ENCODE measurements around the gene PTRH1. TPM values are rescaled to one million over a fixed set of nuclear protein-coding genes. Genes with fewer than 3 reads are reported as not detected.
A peak's percentile ranks its signal among the peaks of the same experiment; 100 is the strongest.

PTRH1 gene
- total RNA-seq, 2 experiments from 2014 or later = 12.9 to 15.1 TPM

GRCh38 chr9:127716412-127716811 lies 949 bp upstream of the PTRH1 start:
- Mint-ChIP-seq H3K27ac (peak overlapping the region; percentile 97), H3K9me3 (ENCODE audit: low read depth) (no peaks in the 10 kb centered on the region), H3K36me3 (ENCODE audit: low read depth) (peaks cover 3% of the 10 kb centered on the region), H3K27me3 (no peaks in the 10 kb centered on the region), H3K4me3 (peak overlapping the region; percentile 92), H3K4me1 (peaks cover 23% of the 10 kb centered on the region)
- no peak for ATAC-seq
- DNase-seq = no peak
- CTCF ChIA-PET = interaction anchor here (0.7 to 2.6 kb wide), 4 partner anchors 19 to 203 kb away, joined by 3 to 14 read pairs (median 4); partner anchors contain the start of genes CDK9, ENG and TOR2A
- intact Hi-C loops (cut with DNase I, micrococcal nuclease) = loop anchor here (5.0 kb wide), 3 partner anchors 214 to 799 kb away; partner anchors contain the start of genes COQ4 (in 1 of the 2) and TRUB2 (in 1 of the 2)
- POLR2A ChIA-PET = interaction anchor here (1.0 to 1.2 kb wide), 2 partner anchors 19 to 77 kb away, joined by 3 to 6 read pairs; partner anchors contain the start of gene TOR2A

- Mint-ChIP-seq H3K4me3 (peak overlapping the region; percentile 92), H3K36me3 (ENCODE audit: low read depth) (peaks cover 3% of the 10 kb centered on the region), H3K27me3 (no peaks in the 10 kb centered on the region), H3K4me1 (peaks cover 22% of the 10 kb centered on the region), H3K27ac (peak overlapping the region; percentile 97), H3K9me3 (ENCODE audit: low read depth) (no peaks in the 10 kb centered on the region)
- ATAC-seq (peak; percentile 13), DNase-seq (peak; percentile 36)
- CTCF ChIA-PET = interaction anchor here (1.1 to 2.6 kb wide), 4 partner anchors 20 to 206 kb away, joined by 3 to 14 read pairs (median 4); partner anchors contain the start of gene TOR2A
- intact Hi-C loops (cut with DNase I, micrococcal nuclease) = loop anchor here (1.0 to 5.0 kb wide), 15 partner anchors 16 to 798 kb away; partner anchors contain the start of genes TOR2A (in 2 of the 2), COQ4 (in 1 of the 2), FPGS (in 1 of the 2) and LRSAM1 (in 1 of the 2)
- POLR2A ChIA-PET = interaction anchor here (1.2 to 1.3 kb wide), 2 partner anchors 20 to 263 kb away, joined by 3 to 6 read pairs; partner anchors contain the start of genes LRSAM1 and TOR2A
These were observed 453 bp downstream of the PTRH1 start for GRCh38 chr9:127714951-127715469.

- peak overlapping the region; percentile 92 for H3K4me3 Mint-ChIP-seq
- H3K27me3 Mint-ChIP-seq = no peaks in the 10 kb centered on the region
- DNase-seq (no peak), ATAC-seq (no peak)
- H3K9me3 Mint-ChIP-seq (ENCODE audit: low read depth) = no peaks in the 10 kb centered on the region
- peaks cover 3% of the 10 kb centered on the region for H3K36me3 Mint-ChIP-seq (ENCODE audit: low read depth)
- CTCF ChIA-PET = interaction anchor here (1.1 to 1.6 kb wide), 3 partner anchors 10 to 207 kb away, joined by 4 read pairs; no protein-coding TSS in a partner anchor
- POLR2A ChIA-PET = interaction anchor here (1.3 kb wide), 1 partner anchor 262 kb away, joined by 3 read pairs; the partner anchor contains the start of gene LRSAM1
- intact Hi-C loops (cut with DNase I, micrococcal nuclease) = no loop called here
- H3K4me1 Mint-ChIP-seq = peaks cover 17% of the 10 kb centered on the region
- H3K27ac Mint-ChIP-seq = peak overlapping the region; percentile 25
These were observed 1.3 kb downstream of the PTRH1 start for GRCh38 chr9:127714020-127714750.

GRCh38 chr9:127712867-127713266 lies 2.6 kb downstream of the PTRH1 start:
- POLR2A ChIA-PET = no interaction called here
- Mint-ChIP-seq H3K9me3 (ENCODE audit: low read depth) (no peaks in the 10 kb centered on the region), H3K4me1 (peaks cover 17% of the 10 kb centered on the region), H3K36me3 (ENCODE audit: low read depth) (peaks cover 5% of the 10 kb centered on the region), H3K4me3 (no peak overlapping the region), H3K27me3 (no peaks in the 10 kb centered on the region), H3K27ac (no peak overlapping the region)
- CTCF ChIA-PET = interaction anchor here (0.7 to 1.6 kb wide), 2 partner anchors 8 to 176 kb away, joined by 4 read pairs; no protein-coding TSS in a partner anchor
- ATAC-seq = no peak
- intact Hi-C loops (cut with DNase I, micrococcal nuclease) = no loop called here
- DNase-seq = no peak

GRCh38 chr9:127712371-127712770 lies 3.1 kb downstream of the PTRH1 start:
- Mint-ChIP-seq H3K4me1 (peaks cover 22% of the 10 kb centered on the region), H3K36me3 (ENCODE audit: low read depth) (peaks cover 5% of the 10 kb centered on the region), H3K27me3 (no peaks in the 10 kb centered on the region), H3K4me3 (no peak overlapping the region), H3K9me3 (ENCODE audit: low read depth) (no peaks in the 10 kb centered on the region), H3K27ac (no peak overlapping the region)
- ATAC-seq (no peak), DNase-seq (no peak)
- intact Hi-C loops (cut with DNase I, micrococcal nuclease) = no loop called here
- CTCF ChIA-PET = interaction anchor here (0.8 to 1.6 kb wide), 2 partner anchors 8 to 21 kb away, joined by 4 read pairs; no protein-coding TSS in a partner anchor
- POLR2A ChIA-PET = interaction anchor here (0.6 kb wide), 1 partner anchor 1973 kb away, joined by 6 read pairs; no protein-coding TSS in a partner anchor

GRCh38 chr9:127711831-127712274 lies 3.6 kb downstream of the PTRH1 start:
- no peaks in the 10 kb centered on the region for H3K9me3 Mint-ChIP-seq (ENCODE audit: low read depth)
- ChIA-PET CTCF (interaction anchor here (0.8 kb wide), 1 partner anchor 21 kb away, joined by 4 read pairs; no protein-coding TSS in a partner anchor), POLR2A (interaction anchor here (0.6 to 0.7 kb wide), 2 partner anchors 146 to 1973 kb away, joined by 3 to 6 read pairs; no protein-coding TSS in a partner anchor)
- no peak overlapping the region for H3K4me3 Mint-ChIP-seq
- peaks cover 5% of the 10 kb centered on the region for H3K36me3 Mint-ChIP-seq (ENCODE audit: low read depth)
- DNase-seq (no peak), ATAC-seq (no peak)
- H3K27me3 Mint-ChIP-seq = no peaks in the 10 kb centered on the region
- peaks cover 22% of the 10 kb centered on the region for H3K4me1 Mint-ChIP-seq
- no peak overlapping the region for H3K27ac Mint-ChIP-seq
- intact Hi-C loops (cut with DNase I, micrococcal nuclease) = no loop called here

- ChIA-PET CTCF (no interaction called here), POLR2A (interaction anchor here (0.7 kb wide), 1 partner anchor 145 kb away, joined by 3 read pairs; no protein-coding TSS in a partner anchor)
- no peaks in the 10 kb centered on the region for H3K27me3 Mint-ChIP-seq
- intact Hi-C loops (cut with DNase I, micrococcal nuclease) = no loop called here
- H3K4me3 Mint-ChIP-seq = no peak overlapping the region
- no peak for ATAC-seq
- H3K4me1 Mint-ChIP-seq = peaks cover 23% of the 10 kb centered on the region
- no peak for DNase-seq
- H3K9me3 Mint-ChIP-seq (ENCODE audit: low read depth) = no peaks in the 10 kb centered on the region
- no peak overlapping the region for H3K27ac Mint-ChIP-seq
- H3K36me3 Mint-ChIP-seq (ENCODE audit: low read depth) = peaks cover 5% of the 10 kb centered on the region
These were observed 4.2 kb downstream of the PTRH1 start for GRCh38 chr9:127711226-127711701.

GRCh38 chr9:127710204-127710783 lies 5.2 kb downstream of the PTRH1 start:
- DNase-seq = no peak
- no peak for ATAC-seq
- no peaks in the 10 kb centered on the region for H3K27me3 Mint-ChIP-seq
- H3K36me3 Mint-ChIP-seq (ENCODE audit: low read depth) = peaks cover 5% of the 10 kb centered on the region
- H3K27ac Mint-ChIP-seq = no peak overlapping the region
- H3K9me3 Mint-ChIP-seq (ENCODE audit: low read depth) = no peaks in the 10 kb centered on the region
- H3K4me3 Mint-ChIP-seq = no peak overlapping the region
- H3K4me1 Mint-ChIP-seq = peaks cover 18% of the 10 kb centered on the region
- intact Hi-C loops (cut with DNase I, micrococcal nuclease) = no loop called here
- ChIA-PET POLR2A (no interaction called here), CTCF (no interaction called here)

- Mint-ChIP-seq H3K9me3 (ENCODE audit: low read depth) (no peaks in the 10 kb centered on the region), H3K27ac (no peak overlapping the region), H3K4me3 (no peak overlapping the region), H3K36me3 (ENCODE audit: low read depth) (peaks cover 5% of the 10 kb centered on the region), H3K4me1 (peaks cover 14% of the 10 kb centered on the region), H3K27me3 (no peaks in the 10 kb centered on the region)
- no peak for ATAC-seq
- POLR2A ChIA-PET = no interaction called here
- intact Hi-C loops (cut with DNase I, micrococcal nuclease) = no loop called here
- no peak for DNase-seq
- CTCF ChIA-PET = no interaction called here
These were observed 6.4 kb downstream of the PTRH1 start for GRCh38 chr9:127708952-127709587.

- H3K36me3 Mint-ChIP-seq (ENCODE audit: low read depth) = peaks cover 5% of the 10 kb centered on the region
- H3K27me3 Mint-ChIP-seq = no peaks in the 10 kb centered on the region
- H3K27ac Mint-ChIP-seq = no peak overlapping the region
- H3K4me1 Mint-ChIP-seq = peaks cover 14% of the 10 kb centered on the region
- ATAC-seq (peak; percentile 78), DNase-seq (peak; percentile 52)
- CTCF ChIA-PET = interaction anchor here (0.7 to 1.3 kb wide), 2 partner anchors 27 to 154 kb away, joined by 3 to 6 read pairs; partner anchors contain the start of gene TOR2A
- POLR2A ChIA-PET = no interaction called here
- H3K9me3 Mint-ChIP-seq (ENCODE audit: low read depth) = no peaks in the 10 kb centered on the region
- H3K4me3 Mint-ChIP-seq = no peak overlapping the region
- intact Hi-C loops (cut with DNase I, micrococcal nuclease) = no loop called here
These were observed 7.7 kb downstream of the PTRH1 start for GRCh38 chr9:127707766-127708165.
